Heart left ventricle (tissue), 13 donors: ENCODE results near the gene CARD14.

Experiments
- POLR2A ChIP-seq, 2 donors: fragments of 450-650 bp; IDR thresholded peaks; one replicate each; pipeline ENCODE4 v1.6.1; 2017; ENCODE audit warnings: antibody characterized with exemption in 2 of 2, mild to moderate bottlenecking in 2 of 2, moderate library complexity in 2 of 2
- TF ChIP-seq, protein P1 (sequence below), 12 donors: fragments of 200-600 bp; sonication (generic) in 4 of 12; IDR thresholded peaks; one replicate each; pipeline versions ENCODE4 v1.5.0 to v1.8.0; 2018 to 2022; ENCODE audit warnings: antibody characterized with exemption in 12 of 12, mild to moderate bottlenecking in 5 of 12
- donor health status: ischemic (EF 13 %, LVEDD 7.1; RV severe dilation, severe dysfunction).
- donor health status: DM: no; HTN: yes; CAD: no.
- donor health status: DM: no; HTN: no; CAD: no.
- donor health status: ischemic (EF 25% LVEDD 6.9; RV normal size, moderate dysfunction).
- donor health status: ischemic (EF 25% LVEDD 5.7; RV mildly dilated, moderate dysfunction).
- donor health status: ischemic (EF 35%, LVEDD 5.7; RV mildly dilated, moderate dysfunction).
- donor health status: nonischemic (EF 11% LVEDD 7.7; RV severe dilation, severe dysfunction).
- donor health status: DM: yes; HTN: yes; CAD: no.
- donor health status: PGD.
- donor health status: ischemic (EF 29% LVEDD 5.4; RV normal size, mild dysfunction).
- donor health status: nonischemic (EF 23%, LVEDD 6.1; RV moderate dilation, normal function).

DNA sequence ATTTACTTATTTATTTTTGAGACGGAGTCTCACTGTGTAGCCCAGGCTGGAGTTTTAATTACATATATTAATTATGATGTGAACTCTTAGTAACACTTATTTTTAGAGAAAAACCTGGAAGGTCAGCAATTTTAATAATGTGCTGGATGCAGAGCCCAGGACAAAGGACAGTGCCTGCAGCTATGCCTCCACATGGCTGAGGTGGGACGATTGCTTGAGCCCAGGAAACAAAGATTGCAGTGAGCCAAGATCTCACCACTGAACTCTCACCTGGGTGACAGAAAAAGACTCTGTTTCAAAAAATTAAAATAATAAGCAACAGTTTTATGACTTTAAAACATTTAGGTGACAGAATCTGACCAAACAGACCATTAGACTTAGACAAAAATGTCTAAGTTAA lies 11.0 kb upstream of the CARD14 start:
- TF ChIP-seq POLR2A (IDR thresholded peaks at IDR 0.05), result no peak
- TF ChIP-seq, protein P1, sequence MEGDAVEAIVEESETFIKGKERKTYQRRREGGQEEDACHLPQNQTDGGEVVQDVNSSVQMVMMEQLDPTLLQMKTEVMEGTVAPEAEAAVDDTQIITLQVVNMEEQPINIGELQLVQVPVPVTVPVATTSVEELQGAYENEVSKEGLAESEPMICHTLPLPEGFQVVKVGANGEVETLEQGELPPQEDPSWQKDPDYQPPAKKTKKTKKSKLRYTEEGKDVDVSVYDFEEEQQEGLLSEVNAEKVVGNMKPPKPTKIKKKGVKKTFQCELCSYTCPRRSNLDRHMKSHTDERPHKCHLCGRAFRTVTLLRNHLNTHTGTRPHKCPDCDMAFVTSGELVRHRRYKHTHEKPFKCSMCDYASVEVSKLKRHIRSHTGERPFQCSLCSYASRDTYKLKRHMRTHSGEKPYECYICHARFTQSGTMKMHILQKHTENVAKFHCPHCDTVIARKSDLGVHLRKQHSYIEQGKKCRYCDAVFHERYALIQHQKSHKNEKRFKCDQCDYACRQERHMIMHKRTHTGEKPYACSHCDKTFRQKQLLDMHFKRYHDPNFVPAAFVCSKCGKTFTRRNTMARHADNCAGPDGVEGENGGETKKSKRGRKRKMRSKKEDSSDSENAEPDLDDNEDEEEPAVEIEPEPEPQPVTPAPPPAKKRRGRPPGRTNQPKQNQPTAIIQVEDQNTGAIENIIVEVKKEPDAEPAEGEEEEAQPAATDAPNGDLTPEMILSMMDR (IDR thresholded peaks at IDR 0.05), result no peak
